Measurements from ENCODE around the gene COX6B2. TPM values are rescaled to one million over a fixed set of nuclear protein-coding genes. Genes with fewer than 3 reads are reported as not detected.

Gene COX6B2
- total RNA-seq, 1 donor from 2014 or later: 0.50 TPM

DNA sequence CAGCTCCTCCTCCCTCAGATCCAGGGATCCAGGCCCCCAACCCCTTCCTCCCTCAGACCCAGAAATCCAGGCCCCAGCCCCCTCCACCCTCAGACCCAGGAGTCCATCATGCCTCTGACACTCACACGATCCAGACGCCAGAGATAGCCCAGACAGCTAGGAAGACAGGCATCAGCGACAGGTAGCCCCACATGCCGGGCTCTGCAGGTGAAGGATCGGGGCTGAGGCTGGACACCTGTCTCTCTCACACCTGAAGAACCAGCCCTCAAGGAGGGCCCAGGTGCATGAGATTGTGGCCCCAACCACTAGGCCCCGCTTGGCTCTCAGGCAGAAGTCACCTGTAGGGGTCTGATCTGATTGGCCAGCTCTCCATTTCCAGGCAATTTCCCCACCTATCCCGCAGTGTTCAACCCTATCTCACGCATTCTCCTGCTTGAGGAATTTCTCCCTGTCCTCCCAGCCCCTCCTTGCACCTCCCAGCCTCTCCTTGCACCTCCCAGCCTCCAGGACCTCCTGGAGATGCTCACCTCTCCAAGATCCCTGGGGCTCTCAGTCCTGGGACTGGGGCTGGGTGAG is 33.6 kb downstream of the COX6B2 start:
- Mint-ChIP-seq H3K9me3 (ENCODE audit: unreplicated experiment) (no peaks in the 10 kb centered on the region), H3K27ac (ENCODE audit: unreplicated experiment) (no peak overlapping the region), H3K27me3 (ENCODE audit: low read depth, unreplicated experiment) (peaks cover 22% of the 10 kb centered on the region), H3K36me3 (ENCODE audit: low read depth, unreplicated experiment) (no peaks in the 10 kb centered on the region), H3K4me3 (ENCODE audit: unreplicated experiment) (no peak overlapping the region), H3K4me1 (ENCODE audit: low read depth, unreplicated experiment) (peaks cover 1% of the 10 kb centered on the region)
- H3K27ac ChIP-seq (ENCODE audit: low read depth, low read length): no peak overlapping the region
- H3K79me2 ChIP-seq (ENCODE audit: insufficient read depth, low read length): no peaks in the 10 kb centered on the region
- no peak overlapping the region for H2AFZ ChIP-seq (ENCODE audit: low read depth, low read length)
- H3K9ac ChIP-seq (ENCODE audit: low read length): no peak overlapping the region
- H3K4me3 ChIP-seq (ENCODE audit: insufficient read depth, low read depth, low read length): no peak overlapping the region
- H3K9me3 ChIP-seq (ENCODE audit: insufficient read depth, low read depth, low read length): no peaks in the 10 kb centered on the region
- no peaks in the 10 kb centered on the region for H3K36me3 ChIP-seq (ENCODE audit: insufficient read depth, low read length)
- H3K4me1 ChIP-seq (ENCODE audit: insufficient read depth, low read length): no peaks in the 10 kb centered on the region
- H3K27me3 ChIP-seq (ENCODE audit: insufficient read depth, low read length): no peaks in the 10 kb centered on the region
- TF ChIP-seq, protein P1, sequence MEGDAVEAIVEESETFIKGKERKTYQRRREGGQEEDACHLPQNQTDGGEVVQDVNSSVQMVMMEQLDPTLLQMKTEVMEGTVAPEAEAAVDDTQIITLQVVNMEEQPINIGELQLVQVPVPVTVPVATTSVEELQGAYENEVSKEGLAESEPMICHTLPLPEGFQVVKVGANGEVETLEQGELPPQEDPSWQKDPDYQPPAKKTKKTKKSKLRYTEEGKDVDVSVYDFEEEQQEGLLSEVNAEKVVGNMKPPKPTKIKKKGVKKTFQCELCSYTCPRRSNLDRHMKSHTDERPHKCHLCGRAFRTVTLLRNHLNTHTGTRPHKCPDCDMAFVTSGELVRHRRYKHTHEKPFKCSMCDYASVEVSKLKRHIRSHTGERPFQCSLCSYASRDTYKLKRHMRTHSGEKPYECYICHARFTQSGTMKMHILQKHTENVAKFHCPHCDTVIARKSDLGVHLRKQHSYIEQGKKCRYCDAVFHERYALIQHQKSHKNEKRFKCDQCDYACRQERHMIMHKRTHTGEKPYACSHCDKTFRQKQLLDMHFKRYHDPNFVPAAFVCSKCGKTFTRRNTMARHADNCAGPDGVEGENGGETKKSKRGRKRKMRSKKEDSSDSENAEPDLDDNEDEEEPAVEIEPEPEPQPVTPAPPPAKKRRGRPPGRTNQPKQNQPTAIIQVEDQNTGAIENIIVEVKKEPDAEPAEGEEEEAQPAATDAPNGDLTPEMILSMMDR (IDR thresholded peaks at IDR 0.05; ENCODE audit: insufficient read depth, low read depth, low read length): no peak
- TF ChIP-seq EZH2 (IDR thresholded peaks at IDR 0.05; ENCODE audit: insufficient read depth, low read length): no peak
- H3K4me2 ChIP-seq (ENCODE audit: low read length): no peak overlapping the region
- DNase-seq (ENCODE audit: low read depth) (no peak), FAIRE-seq (no peak)
- H4K20me1 ChIP-seq (ENCODE audit: insufficient read depth, low read length): no peaks in the 10 kb centered on the region

DNA sequence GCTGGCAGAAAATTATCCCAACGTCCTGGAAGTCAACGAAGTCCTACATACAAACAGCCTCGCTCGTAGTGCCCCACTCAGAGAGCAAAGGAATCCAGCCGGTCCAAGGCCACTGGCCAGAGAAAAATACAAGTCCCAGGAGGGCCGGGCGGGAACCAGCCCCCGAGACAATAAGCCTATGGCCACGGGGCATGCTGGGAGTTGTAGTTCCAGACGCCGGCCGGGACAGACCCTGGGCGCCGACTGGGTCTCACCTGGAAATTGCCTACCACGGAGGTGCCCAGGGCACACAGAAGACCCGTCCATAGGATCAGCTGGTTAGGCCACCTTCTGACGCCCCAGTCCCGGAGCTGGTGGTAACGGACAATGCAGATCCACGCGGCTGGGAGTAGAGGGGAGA is 34.7 kb downstream of the COX6B2 start:
- H3K36me3 Mint-ChIP-seq (ENCODE audit: low read depth, unreplicated experiment): no peaks in the 10 kb centered on the region
- Histone ChIP-seq H2AFZ (ENCODE audit: low read depth, low read length) (peak overlapping the region; percentile 87), H3K4me1 (ENCODE audit: insufficient read depth, low read length) (no peaks in the 10 kb centered on the region), H3K9ac (ENCODE audit: low read length) (no peak overlapping the region), H3K79me2 (ENCODE audit: insufficient read depth, low read length) (no peaks in the 10 kb centered on the region), H3K9me3 (ENCODE audit: insufficient read depth, low read depth, low read length) (no peaks in the 10 kb centered on the region), H3K36me3 (ENCODE audit: insufficient read depth, low read length) (no peaks in the 10 kb centered on the region), H3K27ac (ENCODE audit: low read depth, low read length) (no peak overlapping the region), H3K4me3 (ENCODE audit: insufficient read depth, low read depth, low read length) (no peak overlapping the region), H3K27me3 (ENCODE audit: insufficient read depth, low read length) (no peaks in the 10 kb centered on the region), H4K20me1 (ENCODE audit: insufficient read depth, low read length) (no peaks in the 10 kb centered on the region), H3K4me2 (ENCODE audit: low read length) (peak overlapping the region; percentile 69)
- no peak overlapping the region for H3K27ac Mint-ChIP-seq (ENCODE audit: unreplicated experiment)
- FAIRE-seq: no peak
- TF ChIP-seq EZH2 (IDR thresholded peaks at IDR 0.05; ENCODE audit: insufficient read depth, low read length): no peak
- TF ChIP-seq, protein P1 (IDR thresholded peaks at IDR 0.05; ENCODE audit: insufficient read depth, low read depth, low read length): no peak
- H3K4me3 Mint-ChIP-seq (ENCODE audit: unreplicated experiment): peak overlapping the region; percentile 34
- DNase-seq (ENCODE audit: low read depth): no peak
- no peaks in the 10 kb centered on the region for H3K9me3 Mint-ChIP-seq (ENCODE audit: unreplicated experiment)
- H3K4me1 Mint-ChIP-seq (ENCODE audit: low read depth, unreplicated experiment): peaks cover 1% of the 10 kb centered on the region
- peaks cover 22% of the 10 kb centered on the region for H3K27me3 Mint-ChIP-seq (ENCODE audit: low read depth, unreplicated experiment)

DNA sequence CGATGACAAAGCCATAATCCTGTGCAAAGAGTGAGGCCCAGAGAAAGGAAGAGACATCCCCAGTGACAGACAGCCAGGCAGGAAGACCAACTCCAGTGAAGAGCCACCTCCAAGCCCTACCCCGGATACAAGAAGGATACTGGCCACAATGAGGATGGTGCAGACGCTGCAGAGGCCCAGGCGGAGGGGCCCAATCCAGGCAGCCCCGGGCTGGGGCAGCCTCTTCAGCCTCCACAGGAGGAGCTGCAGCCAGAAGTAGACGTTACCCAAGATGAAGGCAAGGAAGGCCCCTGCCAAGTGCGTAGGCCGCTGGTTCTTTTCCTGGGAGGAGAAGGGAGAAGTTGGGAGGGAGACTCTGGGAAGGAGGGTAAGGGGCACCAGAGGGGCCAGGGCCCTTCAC is 37.9 kb downstream of the COX6B2 start:
- Histone ChIP-seq H4K20me1 (ENCODE audit: insufficient read depth, low read length) (no peaks in the 10 kb centered on the region), H3K4me3 (ENCODE audit: insufficient read depth, low read depth, low read length) (no peak overlapping the region), H3K79me2 (ENCODE audit: insufficient read depth, low read length) (no peaks in the 10 kb centered on the region), H3K27ac (ENCODE audit: low read depth, low read length) (no peak overlapping the region), H3K36me3 (ENCODE audit: insufficient read depth, low read length) (no peaks in the 10 kb centered on the region), H3K4me2 (ENCODE audit: low read length) (no peak overlapping the region), H3K27me3 (ENCODE audit: insufficient read depth, low read length) (no peaks in the 10 kb centered on the region), H3K4me1 (ENCODE audit: insufficient read depth, low read length) (no peaks in the 10 kb centered on the region), H3K9ac (ENCODE audit: low read length) (no peak overlapping the region), H2AFZ (ENCODE audit: low read depth, low read length) (no peak overlapping the region), H3K9me3 (ENCODE audit: insufficient read depth, low read depth, low read length) (no peaks in the 10 kb centered on the region)
- Mint-ChIP-seq H3K36me3 (ENCODE audit: low read depth, unreplicated experiment) (peaks cover 6% of the 10 kb centered on the region), H3K9me3 (ENCODE audit: unreplicated experiment) (no peaks in the 10 kb centered on the region), H3K4me3 (ENCODE audit: unreplicated experiment) (no peak overlapping the region), H3K27me3 (ENCODE audit: low read depth, unreplicated experiment) (peaks cover 9% of the 10 kb centered on the region), H3K27ac (ENCODE audit: unreplicated experiment) (no peak overlapping the region), H3K4me1 (ENCODE audit: low read depth, unreplicated experiment) (no peaks in the 10 kb centered on the region)
- no peak for FAIRE-seq
- DNase-seq (ENCODE audit: low read depth): no peak
- TF ChIP-seq EZH2 (IDR thresholded peaks at IDR 0.05; ENCODE audit: insufficient read depth, low read length): no peak
- TF ChIP-seq, protein P1 (IDR thresholded peaks at IDR 0.05; ENCODE audit: insufficient read depth, low read depth, low read length): no peak

Data from astrocyte (in vitro differentiated cells and primary cell).